Measurements from ENCODE around the gene HDAC4. TPM values are rescaled to one million over a fixed set of nuclear protein-coding genes. Genes with fewer than 3 reads are reported as not detected.

The HDAC4 gene
- total RNA-seq, 1 experiment from 2014 or later = 47.6 TPM

DNA sequence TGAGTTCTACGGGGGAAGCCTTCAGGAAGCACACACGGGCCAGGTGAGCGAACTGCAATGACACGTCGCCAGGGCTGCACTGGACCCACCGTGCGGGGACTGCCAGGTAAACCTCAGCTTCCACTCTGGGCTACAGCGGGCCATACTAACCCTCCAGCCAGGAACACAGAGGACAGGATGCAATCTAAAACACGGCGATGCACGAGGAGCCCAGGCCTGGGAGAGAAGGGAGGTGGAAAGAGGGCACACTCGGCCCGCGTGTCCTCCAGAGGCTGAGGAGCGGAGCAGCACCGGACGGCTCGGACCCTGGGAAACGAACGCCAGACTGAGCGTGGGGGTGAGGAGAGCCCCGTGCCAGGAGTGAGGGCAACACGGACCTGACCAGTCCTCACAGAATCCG is 69.3 kb downstream of the HDAC4 start:
- H3K4me3 ChIP-seq (replicated peaks in 1 of 2; ENCODE audit: low read depth in 1 of 2, low read length in 2 of 2) = no peak overlapping the region
- no peak overlapping the region for H3K27ac ChIP-seq (ENCODE audit: low read depth, low read length)
- peaks cover 13% of the 10 kb centered on the region for H3K79me2 ChIP-seq (ENCODE audit: insufficient read depth, low read length)
- ChIA-PET RAD21 (ENCODE audit: low non-redundant PET in 1 of 2, low total read pairs in 2 of 2, uncharacterized antibody in 2 of 2, unreplicated experiment in 2 of 2) (no interaction called here), POLR2A (no interaction called here), CTCF (no interaction called here)
- no peaks in the 10 kb centered on the region for H3K9me2 ChIP-seq (ENCODE audit: insufficient read depth)
- no peaks in the 10 kb centered on the region for H3K36me3 ChIP-seq (ENCODE audit: control insufficient read depth in 1 of 2, insufficient read depth in 2 of 2, low read length in 2 of 2)
- no peak overlapping the region for H3K9ac ChIP-seq (ENCODE audit: low read length)
- no peak for DNase-seq (ENCODE audit: low read depth, low spot score)
- TF ChIP-seq YY1 (IDR thresholded peaks at IDR 0.05; ENCODE audit: extremely low read depth, insufficient replicate concordance, low read depth, low read length) (no peak), JUND (IDR thresholded peaks at IDR 0.05) (no peak), SRF (IDR thresholded peaks at IDR 0.05; ENCODE audit: low read depth) (no peak), EGR1 (IDR thresholded peaks at IDR 0.05; ENCODE audit: low read depth) (no peak), CBX3 (IDR thresholded peaks at IDR 0.05; ENCODE audit: low read depth) (no peak), ZNF274 (IDR thresholded peaks at IDR 0.05; ENCODE audit: low read depth, low read length) (no peak), TCF7L2 (IDR thresholded peaks at IDR 0.05; ENCODE audit: borderline replicate concordance, extremely low read depth, insufficient read depth, insufficient read length) (no peak), EZH2 (IDR thresholded peaks at IDR 0.05) (no peak), ZFX (IDR thresholded peaks at IDR 0.05) (no peak), POLR2A (IDR thresholded peaks at IDR 0.05; ENCODE audit: borderline replicate concordance, extremely low read depth, insufficient read depth, insufficient read length) (no peak)
- TF ChIP-seq, protein P1, sequence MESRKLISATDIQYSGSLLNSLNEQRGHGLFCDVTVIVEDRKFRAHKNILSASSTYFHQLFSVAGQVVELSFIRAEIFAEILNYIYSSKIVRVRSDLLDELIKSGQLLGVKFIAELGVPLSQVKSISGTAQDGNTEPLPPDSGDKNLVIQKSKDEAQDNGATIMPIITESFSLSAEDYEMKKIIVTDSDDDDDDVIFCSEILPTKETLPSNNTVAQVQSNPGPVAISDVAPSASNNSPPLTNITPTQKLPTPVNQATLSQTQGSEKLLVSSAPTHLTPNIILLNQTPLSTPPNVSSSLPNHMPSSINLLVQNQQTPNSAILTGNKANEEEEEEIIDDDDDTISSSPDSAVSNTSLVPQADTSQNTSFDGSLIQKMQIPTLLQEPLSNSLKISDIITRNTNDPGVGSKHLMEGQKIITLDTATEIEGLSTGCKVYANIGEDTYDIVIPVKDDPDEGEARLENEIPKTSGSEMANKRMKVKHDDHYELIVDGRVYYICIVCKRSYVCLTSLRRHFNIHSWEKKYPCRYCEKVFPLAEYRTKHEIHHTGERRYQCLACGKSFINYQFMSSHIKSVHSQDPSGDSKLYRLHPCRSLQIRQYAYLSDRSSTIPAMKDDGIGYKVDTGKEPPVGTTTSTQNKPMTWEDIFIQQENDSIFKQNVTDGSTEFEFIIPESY (IDR thresholded peaks at IDR 0.05; ENCODE audit: extremely low read depth, insufficient replicate concordance, low read length) = no peak
- TF ChIP-seq, protein P2, sequence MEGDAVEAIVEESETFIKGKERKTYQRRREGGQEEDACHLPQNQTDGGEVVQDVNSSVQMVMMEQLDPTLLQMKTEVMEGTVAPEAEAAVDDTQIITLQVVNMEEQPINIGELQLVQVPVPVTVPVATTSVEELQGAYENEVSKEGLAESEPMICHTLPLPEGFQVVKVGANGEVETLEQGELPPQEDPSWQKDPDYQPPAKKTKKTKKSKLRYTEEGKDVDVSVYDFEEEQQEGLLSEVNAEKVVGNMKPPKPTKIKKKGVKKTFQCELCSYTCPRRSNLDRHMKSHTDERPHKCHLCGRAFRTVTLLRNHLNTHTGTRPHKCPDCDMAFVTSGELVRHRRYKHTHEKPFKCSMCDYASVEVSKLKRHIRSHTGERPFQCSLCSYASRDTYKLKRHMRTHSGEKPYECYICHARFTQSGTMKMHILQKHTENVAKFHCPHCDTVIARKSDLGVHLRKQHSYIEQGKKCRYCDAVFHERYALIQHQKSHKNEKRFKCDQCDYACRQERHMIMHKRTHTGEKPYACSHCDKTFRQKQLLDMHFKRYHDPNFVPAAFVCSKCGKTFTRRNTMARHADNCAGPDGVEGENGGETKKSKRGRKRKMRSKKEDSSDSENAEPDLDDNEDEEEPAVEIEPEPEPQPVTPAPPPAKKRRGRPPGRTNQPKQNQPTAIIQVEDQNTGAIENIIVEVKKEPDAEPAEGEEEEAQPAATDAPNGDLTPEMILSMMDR (IDR thresholded peaks at IDR 0.05 in 2 of 3, conservative IDR thresholded peaks at IDR 0.05 in 1 of 3; ENCODE audit: borderline replicate concordance in 1 of 3, insufficient read depth in 1 of 3, low read depth in 2 of 3, low read length in 2 of 3) = no peak
- H3K4me2 ChIP-seq (ENCODE audit: low read length) = no peak overlapping the region
- no TSS peak for BruUV-seq (replicated peaks)
- intact Hi-C loops (cut with micrococcal nuclease) = no loop called here
- ATAC-seq = no peak
- peaks cover 8 to 25% of the 10 kb centered on the region in 2 experiments; a peak in 2 of 4 replicates for H3K4me1 ChIP-seq (ENCODE audit: control insufficient read depth in 1 of 2, insufficient read depth in 2 of 2, low read length in 2 of 2)
- no peaks in the 10 kb centered on the region for H4K20me1 ChIP-seq (ENCODE audit: insufficient read depth)
- H3K27me3 ChIP-seq (ENCODE audit: insufficient read depth, low read length) = no peaks in the 10 kb centered on the region
- no peaks in the 10 kb centered on the region for H3K9me3 ChIP-seq (ENCODE audit: control insufficient read depth in 1 of 2, insufficient read depth in 1 of 2, low read depth in 1 of 2, low read length in 2 of 2)
- no peak overlapping the region for H2AFZ ChIP-seq (ENCODE audit: low read depth, low read length, poor library complexity, severe bottlenecking)
